Right lobe of liver (tissue), 6 donors: Measurements from ENCODE around the gene DLL4. TPM values are rescaled to one million over a fixed set of nuclear protein-coding genes. Genes with fewer than 3 reads are reported as not detected.

Source experiments
- ATAC-seq, 4 donors: fragments of 200-7000 bp; cut with Tn5 transposase; one replicate each; pipeline ENCODE4 v1.9.1; 2020; ENCODE audit warnings: mild to moderate bottlenecking in 4 of 4, moderate library complexity in 4 of 4
- DNase-seq, 3 donors: peaks; one replicate each; pipeline ENCODE4 v3.0.0-alpha.2; 2020
- H3K27ac ChIP-seq, 3 donors: fragments of 200-600 bp; one replicate each; pipeline ENCODE4 v1.8.0; 2022
- H3K27me3 ChIP-seq, 2 donors: fragments of 200-600 bp; one replicate each; pipeline ENCODE4 v1.8.0; 2022
- H3K36me3 ChIP-seq, 4 donors: fragments of 200-600 bp; sonication (generic) in 1 of 4; one replicate each; pipeline versions ENCODE4 v1.5.1 to v1.8.0; 2017 to 2022; ENCODE audit warnings: control low read depth in 1 of 4
- H3K4me1 ChIP-seq, 4 donors: fragments of 200-600 bp; sonication (generic) in 1 of 4; one replicate each; pipeline versions ENCODE4 v1.5.1 to v1.8.0; 2017 to 2022; ENCODE audit warnings: control low read depth in 1 of 4
- H3K4me3 ChIP-seq, 3 donors: fragments of 200-600 bp; one replicate each; pipeline ENCODE4 v1.8.0; 2022
- H3K9me3 ChIP-seq, 4 donors: fragments of 200-600 bp; sonication (generic) in 1 of 4; one replicate each; pipeline versions ENCODE4 v1.5.1 to v1.8.0; 2017 to 2022; ENCODE audit warnings: control low read depth in 1 of 4
- CTCF ChIP-seq, 4 donors: fragments of 200-600 bp in 3 of 4; fragments of 450-650 bp in 1 of 4; IDR thresholded peaks; one replicate each; pipeline versions ENCODE4 v1.5.1 to v1.8.0; 2016 to 2022; ENCODE audit warnings: antibody characterized with exemption in 4 of 4, mild to moderate bottlenecking in 2 of 4
- POLR2A ChIP-seq: fragments of 450-650 bp; IDR thresholded peaks from one replicate; pipeline ENCODE4 v1.6.1; 2017; ENCODE audit warnings: antibody characterized with exemption, mild to moderate bottlenecking
- WGBS: methylation state at CpG from one replicate; pipeline ENCODE4 v1.1.6; 2018; ENCODE audit warnings: low coverage, low lambda C conversion rate; ENCODE audit not compliant: insufficient coverage; ENCODE audit errors: missing lambda C conversion rate; 5-methylcytosine and 5-hydroxymethylcytosine counted together
- intact Hi-C, 2 donors: fragments of 100-400 bp; cut with DNase I; formaldehyde crosslinking; loops; one replicate each; pipeline versions ENCODE4 v1.11.2 to v1.14.1; 2022
- total RNA-seq, 6 experiments: library from RNA; depleted of rRNA in 2 of 6; stranded (reverse); fragments of >200 nt in 2 of 6; fragmentation: NEBNext Ultra II Directional in 3 of 6; extraction: Animal tissue kit (Norgen Biotek cat#: 25700) in 3 of 6; gene quantifications; one replicate each; pipeline versions ENCODE4 v1.1.0 to v1.2.4, GENCODE V29; 2016 to 2023
- donor health status: DM: no; HTN: yes; CAD: no.
- donor health status: DM: no; HTN: no; CAD: no.
- donor health status: DM: no; HTN: no; CAD: no.
- donor health status: DM: no; HTN: yes; CAD: no.
- donor health status: DM: no; HTN: yes; CAD: no.

Gene DLL4
- total RNA-seq, 6 experiments from 2014 or later, result 2.9 to 8.7 (median 4.2) TPM

- Histone ChIP-seq H3K27ac (no peak overlapping the region), H3K27me3 (no peaks in the 10 kb centered on the region), H3K4me3 (no peak overlapping the region), H3K9me3 (no peaks in the 10 kb centered on the region), H3K4me1 (no peaks in the 10 kb centered on the region), H3K36me3 (no peaks in the 10 kb centered on the region)
- DNase-seq (no peak), ATAC-seq (no peak)
- WGBS, result 32% methylated on average over 3 of the region's 11 CpGs
- intact Hi-C loops, result no loop called here
- TF ChIP-seq CTCF (IDR thresholded peaks at IDR 0.05) (no peak), POLR2A (no peak)
Observed at GRCh38 chr15:40917585-40917984, 11.6 kb upstream of the DLL4 start.

- Histone ChIP-seq H3K36me3 (no peaks in the 10 kb centered on the region), H3K9me3 (no peaks in the 10 kb centered on the region), H3K27me3 (no peaks in the 10 kb centered on the region), H3K4me3 (no peak overlapping the region), H3K4me1 (no peaks in the 10 kb centered on the region), H3K27ac (peak overlapping the region in 2 of 3 donors; percentile 21 to 60)
- ATAC-seq (peak in 3 of 4 donors; percentile 7 to 26 (median 8)), DNase-seq (peak in 2 of 3 donors; percentile 22 to 41)
- intact Hi-C loops, result no loop called here
- no CpG with 5 or more reads among the region's 15 CpGs for WGBS
- TF ChIP-seq CTCF (IDR thresholded peaks at IDR 0.05) (no peak), POLR2A (no peak)
Observed at GRCh38 chr15:40918146-40918798, 10.9 kb upstream of the DLL4 start.

GRCh38 chr15:40918799-40919392, 10.2 kb upstream of the DLL4 start:
- TF ChIP-seq CTCF (IDR thresholded peaks at IDR 0.05) (no peak), POLR2A (no peak)
- Histone ChIP-seq H3K36me3 (no peaks in the 10 kb centered on the region), H3K27ac (peak overlapping the region in 1 of 3 donors; percentile 60), H3K4me1 (no peaks in the 10 kb centered on the region), H3K27me3 (no peaks in the 10 kb centered on the region), H3K9me3 (no peaks in the 10 kb centered on the region), H3K4me3 (no peak overlapping the region)
- ATAC-seq (peak in 1 of 4 donors; percentile 20), DNase-seq (peak in 1 of 3 donors; percentile 28)
- intact Hi-C loops, result no loop called here
- WGBS, result no CpG with 5 or more reads among the region's 19 CpGs

- no peak for TF ChIP-seq CTCF (IDR thresholded peaks at IDR 0.05)
- TF ChIP-seq POLR2A, result no peak
- intact Hi-C loops, result no loop called here
- Histone ChIP-seq H3K27ac (no peak overlapping the region), H3K4me3 (no peak overlapping the region), H3K27me3 (peaks cover 0 to 7% of the 10 kb centered on the region in 2 donors), H3K4me1 (peaks cover 0 to 16% (median 6%) of the 10 kb centered on the region in 4 donors), H3K9me3 (no peaks in the 10 kb centered on the region), H3K36me3 (no peaks in the 10 kb centered on the region)
- WGBS, result 17% methylated on average over 1 of the region's 5 CpGs
- DNase-seq (no peak), ATAC-seq (peak in 3 of 4 donors; percentile 4 to 18 (median 17))
Observed at GRCh38 chr15:40921949-40922607, 7.1 kb upstream of the DLL4 start.
